Heart left ventricle (tissue), 16 donors: Measurements from ENCODE around the gene C1orf21. TPM values are rescaled to one million over a fixed set of nuclear protein-coding genes. Genes with fewer than 3 reads are reported as not detected.

Experiments used
- ATAC-seq, 4 donors: fragments of 200-7000 bp; cut with Tn5 transposase; one replicate each; pipeline ENCODE4 v1.9.1; 2020 to 2022; ENCODE audit warnings: moderate library complexity in 4 of 4, mild to moderate bottlenecking in 3 of 4, moderate number of reproducible peaks in 1 of 4
- DNase-seq, 5 donors: peaks; one replicate each; pipeline ENCODE4 v3.0.0-alpha.2; 2020
- H3K27ac ChIP-seq, 12 donors: fragments of 200-600 bp; sonication (generic) in 4 of 12; one replicate each; pipeline versions ENCODE4 v1.5.0 to v1.8.0; 2016 to 2022; ENCODE audit warnings: mild to moderate bottlenecking in 2 of 12
- H3K27me3 ChIP-seq, 9 donors: fragments of 200-600 bp; sonication (generic) in 2 of 9; one replicate each; pipeline versions ENCODE4 v1.5.1 to v1.8.0; 2016 to 2022; ENCODE audit warnings: mild to moderate bottlenecking in 3 of 9
- H3K36me3 ChIP-seq, 9 donors: fragments of 200-600 bp; sonication (generic) in 2 of 9; one replicate each; pipeline versions ENCODE4 v1.5.0 to v1.8.0; 2018 to 2022; ENCODE audit warnings: mild to moderate bottlenecking in 2 of 9
- H3K4me1 ChIP-seq, 12 donors: fragments of 200-600 bp; sonication (generic) in 4 of 12; one replicate each; pipeline versions ENCODE4 v1.5.0 to v1.8.0; 2016 to 2022; ENCODE audit warnings: mild to moderate bottlenecking in 3 of 12
- H3K4me3 ChIP-seq, 12 donors: fragments of 200-600 bp; sonication (generic) in 4 of 12; one replicate each; pipeline versions ENCODE4 v1.5.0 to v1.8.0; 2017 to 2022; ENCODE audit warnings: mild to moderate bottlenecking in 9 of 12, moderate library complexity in 4 of 12
- H3K9me3 ChIP-seq, 12 donors: fragments of 200-600 bp; sonication (generic) in 4 of 12; one replicate each; pipeline versions ENCODE4 v1.5.0 to v1.8.0; 2016 to 2022; ENCODE audit warnings: mild to moderate bottlenecking in 1 of 12
- CTCF ChIP-seq, 12 donors: fragments of 200-600 bp; sonication (generic) in 4 of 12; IDR thresholded peaks; one replicate each; pipeline versions ENCODE4 v1.5.0 to v1.8.0; 2018 to 2022; ENCODE audit warnings: antibody characterized with exemption in 12 of 12, mild to moderate bottlenecking in 5 of 12
- POLR2A ChIP-seq, 2 donors: fragments of 450-650 bp; IDR thresholded peaks; one replicate each; pipeline ENCODE4 v1.6.1; 2017; ENCODE audit warnings: antibody characterized with exemption in 2 of 2, mild to moderate bottlenecking in 2 of 2, moderate library complexity in 2 of 2
- WGBS, 4 donors: extraction: QIAGEN DNeasy Blood & Tissue Kit in 2 of 4; methylation state at CpG; one replicate each; pipeline versions ENCODE4 v1.1.5 to v1.1.7; 2013 to 2018; 5-methylcytosine and 5-hydroxymethylcytosine counted together
- intact Hi-C, 10 donors: fragments of 100-400 bp; cut with DNase I; formaldehyde crosslinking; loops; one replicate each; pipeline versions ENCODE4 v1.11.1 to v1.14.2; 2022
- polyA plus RNA-seq, 2 donors: library from polyadenylated mRNA; stranded (reverse); fragments of 200-250 nt; gene quantifications; one replicate each; pipeline ENCODE4 v1.2.3, GENCODE V29; 2013
- total RNA-seq, 9 donors: library from RNA; depleted of rRNA in 2 of 9; stranded (reverse); fragments of >200 nt in 2 of 9; fragmentation: NEBNext Ultra II Directional in 3 of 9; extraction: Animal tissue kit (Norgen Biotek cat#: 25700) in 3 of 9; gene quantifications; one replicate each; pipeline versions ENCODE4 v1.1.0 to v1.2.4, GENCODE V29; 2016 to 2023
- donor health status: ischemic (EF 13 %, LVEDD 7.1; RV severe dilation, severe dysfunction).
- donor health status: healthy with polysubstance abuse.
- donor health status: DM: no; HTN: yes; CAD: no.
- donor health status: DM: no; HTN: no; CAD: no.
- donor health status: ischemic (EF 25% LVEDD 6.9; RV normal size, moderate dysfunction).
- donor health status: ischemic (EF 25% LVEDD 5.7; RV mildly dilated, moderate dysfunction).
- donor health status: healthy.
- donor health status: DM: yes; HTN: yes; CAD: no.
- donor health status: ischemic (EF 35%, LVEDD 5.7; RV mildly dilated, moderate dysfunction).
- donor health status: nonischemic (EF 11% LVEDD 7.7; RV severe dilation, severe dysfunction).
- donor health status: DM: yes; HTN: yes; CAD: no.
- donor health status: PGD.
- donor health status: ischemic (EF 29% LVEDD 5.4; RV normal size, mild dysfunction).
- donor health status: nonischemic (EF 23%, LVEDD 6.1; RV moderate dilation, normal function).

C1orf21 gene
- total and polyA plus RNA-seq, 11 donors = 32.0 to 81.3 (median 68.4) TPM

GRCh38 chr1:184438363-184438762 lies 51.5 kb downstream of the C1orf21 start:
- no peaks in the 10 kb centered on the region for H3K36me3 ChIP-seq
- DNase-seq (no peak), ATAC-seq (peak; percentile 27 to 69 (median 36))
- WGBS, 4 donors = 88 to 92% (median 91%) methylated on average over 2 of the region's 2 CpGs
- TF ChIP-seq CTCF (IDR thresholded peaks at IDR 0.05) (no peak), POLR2A (IDR thresholded peaks at IDR 0.05) (no peak)
- H3K4me3 ChIP-seq = no peak overlapping the region
- no peaks in the 10 kb centered on the region for H3K27me3 ChIP-seq
- no peaks in the 10 kb centered on the region for H3K9me3 ChIP-seq
- intact Hi-C loops = no loop called here
- peaks cover 0 to 38% (median 20%) of the 10 kb centered on the region in 12 donors for H3K4me1 ChIP-seq
- no peak overlapping the region for H3K27ac ChIP-seq

GRCh38 chr1:184442260-184442659 lies 55.4 kb downstream of the C1orf21 start:
- H3K4me1 ChIP-seq = peaks cover 0 to 63% (median 22%) of the 10 kb centered on the region in 12 donors
- intact Hi-C loops = loop anchor here in 1 of 10 donors (10.0 kb wide), 1 partner anchor 47 kb away; no protein-coding TSS in a partner anchor
- 42 to 56% (median 51%) methylated on average over 3 of the region's 3 CpGs for WGBS, 4 donors
- no peak overlapping the region for H3K27ac ChIP-seq
- H3K27me3 ChIP-seq = no peaks in the 10 kb centered on the region
- DNase-seq (no peak), ATAC-seq (no peak)
- H3K4me3 ChIP-seq = no peak overlapping the region
- no peaks in the 10 kb centered on the region for H3K9me3 ChIP-seq
- no peaks in the 10 kb centered on the region for H3K36me3 ChIP-seq
- no peak for TF ChIP-seq POLR2A (IDR thresholded peaks at IDR 0.05)
- no peak for TF ChIP-seq CTCF (IDR thresholded peaks at IDR 0.05)

- ATAC-seq (no peak), DNase-seq (no peak)
- Histone ChIP-seq H3K27me3 (no peaks in the 10 kb centered on the region), H3K36me3 (no peaks in the 10 kb centered on the region), H3K4me3 (no peak overlapping the region), H3K27ac (peak overlapping the region in 1 of 12 donors; percentile 35), H3K9me3 (no peaks in the 10 kb centered on the region), H3K4me1 (peaks cover 0 to 59% (median 22%) of the 10 kb centered on the region in 12 donors)
- 62 to 68% (median 63%) methylated on average over 3 of the region's 3 CpGs for WGBS, 4 donors
- TF ChIP-seq CTCF (IDR thresholded peaks at IDR 0.05) (no peak), POLR2A (IDR thresholded peaks at IDR 0.05) (no peak)
- intact Hi-C loops = loop anchor here in 1 of 10 donors (10.0 kb wide), 1 partner anchor 48 kb away; no protein-coding TSS in a partner anchor
Observed at GRCh38 chr1:184443201-184443600, 56.4 kb downstream of the C1orf21 start.

- Histone ChIP-seq H3K9me3 (no peaks in the 10 kb centered on the region), H3K4me3 (no peak overlapping the region), H3K36me3 (no peaks in the 10 kb centered on the region), H3K27me3 (no peaks in the 10 kb centered on the region), H3K4me1 (peaks cover 0 to 56% (median 22%) of the 10 kb centered on the region in 12 donors), H3K27ac (peak overlapping the region in 1 of 12 donors; percentile 35)
- no peak for TF ChIP-seq POLR2A (IDR thresholded peaks at IDR 0.05)
- no peak for TF ChIP-seq CTCF (IDR thresholded peaks at IDR 0.05)
- 82 to 96% (median 91%) methylated on average over 1 of the region's 1 CpG for WGBS, 4 donors
- ATAC-seq (peak in 3 of 4 donors; percentile 18 to 37 (median 33)), DNase-seq (no peak)
- intact Hi-C loops = loop anchor here in 1 of 10 donors (10.0 kb wide), 1 partner anchor 49 kb away; no protein-coding TSS in a partner anchor
Observed at GRCh38 chr1:184443624-184444023, 56.8 kb downstream of the C1orf21 start.
